MG63 (cell line): ENCODE data around the gene IMMP2L. TPM values are rescaled to one million over a fixed set of nuclear protein-coding genes. Genes with fewer than 3 reads are reported as not detected.

Experiments used
- DNase-seq: peaks from one replicate; pipeline ENCODE4 v3.0.0-alpha.2; 2020
- H3K27me3 ChIP-seq: fragments of 250-450 bp; sonication (Bioruptor Pico); 2 replicates; pipeline ENCODE4 v1.5.1; 2020; ENCODE audit warnings: mild to moderate bottlenecking, moderate library complexity
- H3K36me3 ChIP-seq: fragments of 250-450 bp; sonication (Bioruptor Pico); 2 replicates; pipeline ENCODE4 v1.5.1; 2020; ENCODE audit warnings: mild to moderate bottlenecking, moderate library complexity
- H3K4me3 ChIP-seq: fragments of 250-450 bp; sonication (Bioruptor Pico); 2 replicates; pipeline ENCODE4 v1.5.1; 2020; ENCODE audit warnings: mild to moderate bottlenecking, moderate library complexity
- H3K9me3 ChIP-seq: fragments of 250-450 bp; sonication (Bioruptor Pico); 2 replicates; pipeline ENCODE4 v1.5.1; 2020; ENCODE audit warnings: mild to moderate bottlenecking, moderate library complexity
- total RNA-seq: library from RNA; depleted of rRNA; stranded (reverse); fragments of >200 nt; shearing (Covaris generic); gene quantifications from 2 replicates; pipeline ENCODE4 v1.2.3, GENCODE V29; 2014; ENCODE audit warnings: low replicate concordance

Gene IMMP2L
- total RNA-seq, 1 experiment from 2014 or later, result 8.8 TPM

- Histone ChIP-seq H3K4me3 (no peak overlapping the region), H3K27me3 (no peaks in the 10 kb centered on the region), H3K36me3 (no peaks in the 10 kb centered on the region), H3K9me3 (no peaks in the 10 kb centered on the region)
- no peak for DNase-seq
Measured at GRCh38 chr7:111173528-111173927, 388.8 kb downstream of the IMMP2L start.

DNA sequence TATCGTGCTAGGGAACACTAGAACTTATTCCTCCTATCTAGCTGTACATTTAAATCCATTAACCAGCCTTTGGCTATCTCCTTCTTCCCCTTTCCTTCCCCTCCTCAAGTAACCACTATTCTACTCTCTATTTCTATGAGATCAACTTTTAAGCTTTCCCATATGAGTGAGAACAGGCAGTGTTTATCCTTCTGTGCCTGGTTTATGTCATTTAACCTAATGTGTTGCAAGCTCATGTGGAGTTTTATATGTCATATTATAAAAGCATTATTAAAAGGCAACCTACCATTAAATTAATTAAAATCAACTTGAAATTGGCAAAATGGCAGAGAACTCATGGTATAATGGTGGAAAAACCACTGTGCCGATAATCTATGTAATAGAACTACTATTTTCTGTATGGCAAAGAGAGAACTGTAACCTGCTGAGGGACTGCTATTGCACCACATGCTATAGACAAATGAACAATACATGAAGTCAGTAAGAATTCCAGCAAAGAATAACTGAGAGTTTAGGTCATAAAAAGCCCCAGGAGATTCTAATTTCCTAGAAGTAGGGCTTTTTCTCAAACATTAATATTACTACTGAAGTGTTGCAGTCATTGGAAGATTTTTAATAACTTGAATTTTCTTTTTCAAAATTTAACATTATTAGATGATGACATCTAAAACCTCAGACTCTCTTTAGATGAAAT is 389.6 kb downstream of the IMMP2L start:
- no peak overlapping the region for H3K4me3 ChIP-seq
- H3K36me3 ChIP-seq, result no peaks in the 10 kb centered on the region
- no peaks in the 10 kb centered on the region for H3K9me3 ChIP-seq
- H3K27me3 ChIP-seq, result no peaks in the 10 kb centered on the region
- no peak for DNase-seq

DNA sequence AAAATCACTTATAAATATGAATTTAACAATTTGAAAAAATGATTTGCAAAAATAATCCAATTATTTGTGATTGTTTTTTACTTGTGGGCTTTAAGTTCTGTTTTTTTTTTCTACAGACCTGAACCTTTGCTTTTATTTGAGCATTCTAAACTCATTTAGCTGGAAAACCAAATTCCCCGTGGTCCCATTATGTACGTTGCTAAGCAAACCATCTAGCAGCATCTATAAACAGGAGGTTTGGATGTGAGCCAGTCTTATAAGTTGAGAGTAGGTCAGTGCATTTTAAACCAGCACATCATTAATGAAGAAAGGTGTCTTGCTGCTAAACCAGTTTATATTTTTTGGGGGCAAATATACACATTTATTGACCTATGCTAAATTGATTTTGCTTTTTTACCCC is 394.1 kb downstream of the IMMP2L start:
- Histone ChIP-seq H3K4me3 (no peak overlapping the region), H3K9me3 (no peaks in the 10 kb centered on the region), H3K27me3 (no peaks in the 10 kb centered on the region), H3K36me3 (no peaks in the 10 kb centered on the region)
- DNase-seq, result no peak

GRCh38 chr7:111164442-111164841 is 397.9 kb downstream of the IMMP2L start:
- H3K36me3 ChIP-seq, result no peaks in the 10 kb centered on the region
- H3K9me3 ChIP-seq, result no peaks in the 10 kb centered on the region
- no peak for DNase-seq
- H3K27me3 ChIP-seq, result no peaks in the 10 kb centered on the region
- H3K4me3 ChIP-seq, result no peak overlapping the region

GRCh38 chr7:111162692-111163091 is 399.6 kb downstream of the IMMP2L start:
- Histone ChIP-seq H3K9me3 (no peaks in the 10 kb centered on the region), H3K27me3 (no peaks in the 10 kb centered on the region), H3K36me3 (no peaks in the 10 kb centered on the region), H3K4me3 (no peak overlapping the region)
- DNase-seq, result no peak

DNA sequence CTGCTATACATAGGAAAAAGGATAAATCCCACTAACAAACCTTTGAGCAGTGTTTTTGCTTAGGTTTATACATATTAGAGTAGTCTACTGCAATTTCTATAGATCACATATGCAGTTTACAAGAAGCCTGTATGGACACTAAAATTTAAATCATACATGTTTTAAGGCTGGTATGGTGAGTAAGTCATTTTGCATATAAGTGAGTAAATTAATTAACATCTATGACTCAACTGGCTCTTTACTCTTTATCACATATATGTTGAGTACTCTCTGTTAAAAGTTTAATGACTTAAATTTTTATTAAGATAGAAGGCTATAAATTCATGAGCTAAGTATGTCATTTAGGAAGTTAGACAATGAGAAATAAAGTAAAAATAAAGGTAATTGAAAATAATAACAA is 402.0 kb downstream of the IMMP2L start:
- Histone ChIP-seq H3K36me3 (no peaks in the 10 kb centered on the region), H3K27me3 (no peaks in the 10 kb centered on the region), H3K4me3 (no peak overlapping the region), H3K9me3 (no peaks in the 10 kb centered on the region)
- no peak for DNase-seq

GRCh38 chr7:111159426-111159825 is 402.9 kb downstream of the IMMP2L start:
- H3K4me3 ChIP-seq, result no peak overlapping the region
- H3K9me3 ChIP-seq, result no peaks in the 10 kb centered on the region
- H3K27me3 ChIP-seq, result no peaks in the 10 kb centered on the region
- DNase-seq, result no peak
- H3K36me3 ChIP-seq, result no peaks in the 10 kb centered on the region

DNA sequence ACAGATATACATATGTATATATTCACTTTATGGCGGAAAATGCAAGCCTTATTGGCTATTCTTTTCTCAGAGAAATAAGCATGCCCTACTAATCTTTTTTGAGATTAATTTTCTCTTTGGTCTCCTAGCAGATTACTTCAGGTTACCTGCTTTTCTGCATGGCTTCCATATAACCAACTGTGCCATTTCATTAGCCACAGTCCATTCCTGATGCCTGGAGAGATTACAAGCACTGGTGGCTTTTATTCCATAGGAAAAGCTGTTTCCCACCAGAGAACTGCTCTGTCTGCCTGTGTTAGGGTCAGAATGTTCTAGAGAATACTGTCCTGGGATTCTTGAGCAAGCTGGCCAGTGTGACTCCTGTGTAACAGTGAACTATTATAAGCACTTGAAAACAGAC is 411.6 kb downstream of the IMMP2L start:
- no peaks in the 10 kb centered on the region for H3K36me3 ChIP-seq
- H3K4me3 ChIP-seq, result no peak overlapping the region
- DNase-seq, result no peak
- no peaks in the 10 kb centered on the region for H3K27me3 ChIP-seq
- no peaks in the 10 kb centered on the region for H3K9me3 ChIP-seq

DNA sequence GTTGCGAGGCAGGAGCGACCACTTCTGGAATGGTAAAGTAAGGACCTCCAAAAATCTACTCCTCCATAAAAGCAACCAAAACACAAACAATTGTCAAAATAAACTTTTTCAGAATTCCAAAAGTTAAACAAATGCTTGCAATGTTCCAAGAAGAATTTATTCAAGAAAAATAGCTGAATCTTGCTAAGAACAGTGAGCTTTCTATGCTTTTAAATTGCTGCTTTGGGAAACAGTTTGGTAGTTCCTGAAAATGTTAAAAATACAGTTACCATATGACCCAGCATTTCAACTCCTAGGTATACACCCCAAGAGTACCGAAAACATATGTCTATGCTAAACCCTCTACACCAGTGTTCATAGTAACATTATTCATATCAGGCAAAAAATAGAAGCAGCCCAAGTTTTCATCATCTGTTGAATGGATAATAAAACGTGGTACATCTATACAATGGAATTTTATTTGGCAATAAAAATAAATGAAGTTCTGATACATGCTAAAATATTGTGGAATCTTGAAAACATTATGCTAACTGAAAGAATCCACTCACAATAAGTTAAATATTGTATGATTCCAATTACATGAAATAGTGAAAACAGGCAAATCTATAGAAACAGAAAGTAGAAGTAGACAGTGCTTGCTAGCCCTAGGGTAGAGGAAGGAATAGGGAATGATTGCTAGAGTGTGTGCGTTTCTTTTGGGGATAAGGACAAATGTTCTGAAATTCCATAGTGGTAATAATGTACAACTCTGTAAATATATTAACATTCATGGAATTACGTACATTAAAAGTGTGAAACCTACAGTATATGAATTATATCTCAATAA is 414.4 kb downstream of the IMMP2L start:
- Histone ChIP-seq H3K27me3 (no peaks in the 10 kb centered on the region), H3K4me3 (no peak overlapping the region), H3K36me3 (no peaks in the 10 kb centered on the region), H3K9me3 (no peaks in the 10 kb centered on the region)
- no peak for DNase-seq

- Histone ChIP-seq H3K9me3 (no peaks in the 10 kb centered on the region), H3K27me3 (no peaks in the 10 kb centered on the region), H3K36me3 (no peaks in the 10 kb centered on the region), H3K4me3 (no peak overlapping the region)
- no peak for DNase-seq
Measured at GRCh38 chr7:111146136-111146535, 416.2 kb downstream of the IMMP2L start.

DNA sequence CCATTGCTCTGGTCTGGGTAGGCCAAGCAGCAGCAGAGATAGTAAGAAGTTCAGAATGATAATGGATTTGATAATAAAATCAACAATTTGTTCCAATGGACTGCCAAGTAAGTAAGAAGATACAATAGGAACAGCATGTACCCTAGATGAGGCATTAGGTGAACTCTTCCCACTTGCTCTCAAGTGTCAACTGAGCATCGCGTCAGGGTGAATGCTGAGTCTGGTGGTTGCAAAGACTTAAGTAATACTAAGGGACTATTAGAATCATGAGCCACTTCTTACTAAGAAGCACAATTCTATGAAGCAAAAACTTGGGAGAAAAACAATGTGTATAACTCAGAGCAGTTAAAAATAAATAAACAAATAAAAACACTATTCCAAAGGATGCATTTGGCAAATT is 416.8 kb downstream of the IMMP2L start:
- H3K9me3 ChIP-seq, result no peaks in the 10 kb centered on the region
- no peak overlapping the region for H3K4me3 ChIP-seq
- H3K36me3 ChIP-seq, result no peaks in the 10 kb centered on the region
- no peaks in the 10 kb centered on the region for H3K27me3 ChIP-seq
- no peak for DNase-seq

- no peaks in the 10 kb centered on the region for H3K9me3 ChIP-seq
- no peak overlapping the region for H3K4me3 ChIP-seq
- no peak for DNase-seq
- no peaks in the 10 kb centered on the region for H3K27me3 ChIP-seq
- H3K36me3 ChIP-seq, result no peaks in the 10 kb centered on the region
Measured at GRCh38 chr7:111140091-111140865, 422.0 kb downstream of the IMMP2L start.

DNA sequence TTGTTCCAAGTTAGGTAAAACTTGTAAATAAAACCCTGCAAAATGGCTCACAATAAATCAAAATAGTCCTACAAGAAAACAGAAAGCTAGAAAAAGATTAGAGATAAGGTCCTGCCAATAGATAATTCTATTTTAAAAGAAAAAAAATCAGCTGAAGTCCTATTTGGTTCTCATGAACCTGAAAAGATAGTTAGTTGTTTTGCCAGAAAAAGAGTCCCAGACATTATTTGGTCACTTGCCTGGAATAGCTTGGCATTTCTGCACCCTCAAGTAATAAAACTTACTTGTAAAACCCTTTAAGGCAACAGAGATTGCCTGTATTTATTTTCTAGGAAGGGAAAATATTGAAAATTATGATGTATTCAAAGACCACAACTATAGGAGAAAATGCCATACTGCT is 423.7 kb downstream of the IMMP2L start:
- no peaks in the 10 kb centered on the region for H3K36me3 ChIP-seq
- DNase-seq, result no peak
- no peaks in the 10 kb centered on the region for H3K9me3 ChIP-seq
- H3K4me3 ChIP-seq, result no peak overlapping the region
- H3K27me3 ChIP-seq, result no peaks in the 10 kb centered on the region

- Histone ChIP-seq H3K4me3 (no peak overlapping the region), H3K9me3 (no peaks in the 10 kb centered on the region), H3K27me3 (no peaks in the 10 kb centered on the region), H3K36me3 (no peaks in the 10 kb centered on the region)
- peak; percentile 53 for DNase-seq
Measured at GRCh38 chr7:111138193-111138569, 424.1 kb downstream of the IMMP2L start.

GRCh38 chr7:111137296-111138192 is 424.7 kb downstream of the IMMP2L start:
- Histone ChIP-seq H3K27me3 (no peaks in the 10 kb centered on the region), H3K4me3 (no peak overlapping the region), H3K36me3 (no peaks in the 10 kb centered on the region), H3K9me3 (no peaks in the 10 kb centered on the region)
- DNase-seq, result no peak

GRCh38 chr7:111132833-111133232 is 429.5 kb downstream of the IMMP2L start:
- Histone ChIP-seq H3K36me3 (no peaks in the 10 kb centered on the region), H3K9me3 (no peaks in the 10 kb centered on the region), H3K27me3 (no peaks in the 10 kb centered on the region), H3K4me3 (no peak overlapping the region)
- no peak for DNase-seq
